Measurements from ENCODE around the gene LPA.
A peak's percentile ranks its signal among the peaks of the same experiment; 100 is the strongest.

Gene LPA

DNA sequence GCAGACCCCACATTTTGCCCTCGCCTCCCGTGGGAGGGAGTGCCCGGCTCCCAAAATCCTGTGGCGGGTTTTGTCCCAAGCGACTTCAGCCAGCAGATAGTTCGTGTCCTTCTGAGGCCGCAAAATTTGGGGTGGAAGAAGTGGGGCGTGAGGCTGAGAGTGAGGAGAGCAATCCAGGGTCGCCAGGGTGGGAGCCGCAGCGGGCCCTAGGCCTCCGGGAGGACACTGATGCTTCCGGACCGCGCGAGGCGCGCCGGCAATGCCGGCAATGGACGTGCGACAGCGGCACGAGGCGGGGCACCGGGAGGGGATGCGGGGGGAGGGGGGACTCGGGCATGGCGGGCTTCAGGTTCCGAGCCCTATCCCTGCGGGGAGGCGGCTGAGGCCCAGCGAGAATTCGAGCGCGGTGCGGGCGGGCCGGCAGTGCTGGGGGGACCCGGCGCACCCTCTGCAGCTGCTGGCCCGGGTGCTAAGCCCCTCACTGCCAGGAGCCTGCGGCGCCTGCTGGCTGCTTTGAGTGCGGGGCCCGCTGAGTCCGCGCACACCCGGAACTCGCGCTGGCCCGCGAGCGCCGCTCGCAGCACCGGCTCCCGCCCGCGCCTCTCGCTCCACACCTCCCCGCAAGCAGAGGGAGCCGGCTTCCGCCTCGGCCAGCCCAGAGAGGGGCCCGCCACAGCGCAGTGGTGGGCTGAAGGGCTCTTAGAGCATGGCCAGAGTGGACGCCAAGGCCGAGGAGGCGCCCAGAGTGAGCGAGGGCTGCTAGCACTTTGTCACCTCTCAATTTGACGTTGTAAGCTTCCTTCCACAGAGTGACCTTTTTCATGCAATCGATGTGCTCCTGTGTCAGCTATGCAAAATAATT lies 143.8 kb downstream of the LPA start:
- DNase-seq (ENCODE audit: low read depth in 2 of 2, low spot score in 1 of 2) = peak; percentile 3 to 45

DNA sequence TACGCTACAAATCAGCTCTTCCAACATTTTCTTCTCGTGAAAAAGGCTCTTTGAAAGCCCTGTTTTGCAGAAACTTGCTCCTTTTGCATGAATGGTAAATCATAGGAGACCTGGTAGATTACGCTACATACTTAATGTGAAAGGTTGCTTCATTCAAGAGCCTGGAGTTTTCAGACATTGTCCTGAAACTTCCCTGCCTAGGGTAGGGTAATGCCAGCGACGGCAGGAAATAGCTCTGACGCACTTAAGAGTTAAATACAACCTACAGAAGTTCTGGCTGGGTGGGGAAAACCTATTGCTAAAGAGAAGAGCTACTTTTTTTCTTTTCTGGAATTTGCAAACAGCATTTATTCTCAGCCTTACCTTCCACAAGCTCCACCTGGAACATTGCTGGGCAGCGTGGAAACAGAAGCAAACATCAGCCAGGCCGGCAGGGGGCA lies 144.5 kb downstream of the LPA start:
- DNase-seq (ENCODE audit: low read depth in 2 of 2, low spot score in 1 of 2) = peak in 1 of 2 donors; percentile 65

DNA sequence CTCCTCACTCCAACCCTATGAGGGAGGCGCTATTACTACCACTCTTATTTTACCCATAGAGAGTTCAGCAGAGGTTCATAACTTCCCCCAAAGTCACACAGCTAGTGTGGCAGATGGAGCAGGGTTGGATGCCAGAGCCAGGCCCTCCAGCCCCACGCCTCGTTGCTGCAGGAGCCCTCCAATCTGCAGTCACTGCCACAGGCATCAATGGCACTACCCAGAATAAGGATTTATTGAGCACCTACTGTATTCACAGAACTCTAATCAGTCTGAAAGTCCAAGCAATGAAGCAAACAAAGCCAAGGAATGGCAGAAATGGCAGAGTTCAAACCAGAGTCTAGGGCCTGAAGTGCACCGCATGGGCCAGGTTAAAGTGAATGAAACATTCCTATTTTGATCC lies 144.9 kb downstream of the LPA start:
- no peak for DNase-seq (ENCODE audit: low read depth in 2 of 2, low spot score in 1 of 2)

DNA sequence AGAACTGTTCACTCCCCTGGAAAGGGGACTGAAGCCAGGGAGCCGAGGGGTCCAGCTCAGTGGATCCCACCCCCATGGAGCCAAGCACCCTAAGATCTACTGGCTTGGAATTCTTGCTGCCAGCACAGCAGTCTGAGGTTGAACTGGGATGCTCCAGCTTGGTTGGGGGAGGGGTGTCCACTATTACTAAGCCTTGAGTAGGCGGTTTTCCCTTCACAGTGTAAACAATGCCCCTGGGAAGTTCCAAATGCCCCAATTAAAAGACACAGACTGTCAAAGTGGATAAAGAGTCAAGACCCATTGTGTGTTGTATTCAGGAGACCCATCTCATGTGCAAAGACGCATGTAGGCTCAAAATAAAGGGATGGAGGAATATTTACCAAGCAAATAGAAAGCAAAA lies 150.2 kb downstream of the LPA start:
- DNase-seq (ENCODE audit: low read depth in 2 of 2, low spot score in 1 of 2) = no peak

DNA sequence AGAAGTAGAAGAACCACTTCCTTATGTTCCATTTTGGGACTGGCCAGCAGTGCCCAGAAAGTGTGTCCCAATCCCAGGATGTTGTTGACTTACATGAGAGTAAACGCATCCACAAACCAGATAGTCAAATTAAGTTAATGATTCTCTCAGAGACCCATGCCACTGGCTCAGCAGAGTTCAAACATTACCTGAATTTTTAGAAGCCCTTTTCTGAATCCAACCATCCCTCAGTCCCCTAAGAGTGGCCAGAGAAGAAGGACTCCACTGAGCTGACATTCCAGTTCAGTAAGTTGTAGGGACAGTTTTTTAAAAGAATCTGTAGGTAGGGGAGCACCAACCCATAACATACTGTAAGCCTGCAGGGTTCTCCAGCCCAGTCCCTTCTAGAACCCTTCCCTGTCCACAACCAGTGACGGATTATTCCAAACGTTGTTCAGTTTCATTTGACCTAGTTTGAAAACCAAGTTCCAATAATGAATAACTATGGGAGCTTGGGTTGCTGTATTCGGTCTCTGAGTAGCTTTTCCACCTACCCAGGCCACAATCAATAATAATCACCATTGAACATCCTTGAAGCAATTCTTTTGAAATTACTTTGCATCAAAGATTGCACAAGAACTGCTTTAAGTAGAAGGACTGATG lies 153.0 kb downstream of the LPA start:
- no peak for DNase-seq (ENCODE audit: low read depth in 2 of 2, low spot score in 1 of 2)

DNA sequence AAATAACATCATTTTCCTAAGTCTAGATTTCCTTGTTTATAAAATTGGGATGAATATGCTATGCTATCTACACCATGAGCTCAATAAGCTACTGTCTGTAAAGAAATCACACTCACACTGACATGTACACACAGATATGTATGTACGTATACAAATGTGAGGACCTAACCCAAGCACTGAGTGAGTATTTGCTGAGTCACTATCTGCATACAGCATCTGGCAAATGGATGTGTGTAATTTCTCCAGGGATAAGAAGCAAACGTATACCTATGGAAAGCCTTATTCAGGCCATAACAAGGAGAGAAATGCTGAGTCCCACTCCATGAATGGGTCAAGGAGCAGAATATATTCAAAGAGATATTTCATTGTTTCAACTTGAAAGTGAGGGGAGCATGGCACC lies 153.9 kb downstream of the LPA start:
- no peak for DNase-seq (ENCODE audit: low read depth in 2 of 2, low spot score in 1 of 2)

DNA sequence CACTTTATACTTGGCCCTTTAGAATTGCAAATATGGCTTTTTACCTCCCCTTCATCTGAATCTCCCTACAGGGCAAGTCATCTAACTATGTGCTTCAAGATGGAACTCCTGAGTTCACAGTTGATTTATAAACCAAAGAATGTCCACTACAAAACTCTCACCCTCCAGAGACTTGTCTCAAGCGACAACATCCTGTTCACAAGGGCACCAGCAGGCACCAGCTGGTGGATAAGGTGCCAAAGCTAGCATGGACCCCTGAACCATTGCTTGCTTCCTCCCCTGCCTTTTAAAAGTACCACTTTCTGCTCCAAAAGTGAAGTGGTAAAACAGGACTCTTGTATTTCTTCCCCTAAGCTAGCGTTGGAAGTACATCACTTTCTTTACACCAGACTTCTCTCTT lies 154.5 kb downstream of the LPA start:
- no peak for DNase-seq (ENCODE audit: low read depth in 2 of 2, low spot score in 1 of 2)

DNA sequence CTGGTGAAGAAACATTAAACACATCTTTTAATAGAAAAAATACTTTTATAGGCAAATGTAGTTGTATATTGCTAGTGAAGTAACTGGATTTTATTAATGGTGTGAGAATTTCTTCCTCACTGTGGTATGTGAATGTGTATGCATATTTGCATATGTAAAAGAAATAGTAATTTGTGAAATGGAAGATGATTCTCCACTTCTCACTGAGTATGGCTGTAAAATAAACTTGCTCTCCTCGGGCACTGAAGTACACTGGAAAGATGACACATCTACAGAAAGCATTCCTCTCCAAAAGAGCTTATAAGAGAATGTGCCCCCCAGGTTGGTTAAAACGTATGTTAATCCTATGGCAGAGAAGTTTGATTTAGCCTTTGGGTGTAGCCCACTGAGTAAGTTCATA lies 155.5 kb downstream of the LPA start:
- DNase-seq (ENCODE audit: low read depth in 2 of 2, low spot score in 1 of 2) = no peak

DNA sequence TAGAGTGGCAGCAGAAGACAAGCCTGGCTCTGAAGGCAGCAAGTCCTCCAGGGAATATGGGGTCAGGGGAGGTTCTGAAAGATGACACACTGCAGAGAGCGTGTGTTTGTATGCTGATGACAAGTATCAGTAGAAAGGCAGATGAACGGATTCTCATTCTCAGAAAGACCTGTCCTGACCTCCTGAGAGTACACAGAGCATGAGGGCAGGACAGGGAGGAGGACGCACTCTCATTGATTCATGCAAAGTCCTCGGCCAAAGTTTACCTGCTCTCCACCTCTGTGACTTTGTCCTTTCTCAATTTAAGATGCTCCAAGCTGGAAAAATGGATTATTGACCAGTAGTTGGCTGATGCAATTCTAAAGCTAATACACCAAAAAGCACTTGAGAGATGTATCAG lies 156.7 kb downstream of the LPA start:
- no peak for DNase-seq (ENCODE audit: low read depth in 2 of 2, low spot score in 1 of 2)

DNA sequence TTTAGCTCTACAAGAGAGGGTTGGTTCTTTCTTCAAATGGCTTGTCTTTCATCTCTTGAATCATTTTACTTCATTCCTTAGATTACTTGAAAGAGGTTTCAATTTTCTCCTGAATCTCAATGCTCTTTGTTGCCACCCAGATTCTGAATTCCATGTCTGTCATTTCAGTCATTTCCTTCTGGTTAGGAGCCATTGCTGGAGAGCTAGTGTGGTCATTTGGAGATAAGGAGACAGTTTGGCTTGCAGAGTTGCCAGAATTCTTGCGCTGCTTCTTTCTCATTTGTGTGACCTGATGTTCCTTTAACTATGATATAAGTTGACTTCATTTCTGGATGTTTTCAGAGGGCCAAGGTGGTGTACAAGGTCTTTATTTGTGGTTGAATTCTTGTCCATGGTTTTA lies 158.1 kb downstream of the LPA start:
- no peak for DNase-seq (ENCODE audit: low read depth in 2 of 2, low spot score in 1 of 2)

DNA sequence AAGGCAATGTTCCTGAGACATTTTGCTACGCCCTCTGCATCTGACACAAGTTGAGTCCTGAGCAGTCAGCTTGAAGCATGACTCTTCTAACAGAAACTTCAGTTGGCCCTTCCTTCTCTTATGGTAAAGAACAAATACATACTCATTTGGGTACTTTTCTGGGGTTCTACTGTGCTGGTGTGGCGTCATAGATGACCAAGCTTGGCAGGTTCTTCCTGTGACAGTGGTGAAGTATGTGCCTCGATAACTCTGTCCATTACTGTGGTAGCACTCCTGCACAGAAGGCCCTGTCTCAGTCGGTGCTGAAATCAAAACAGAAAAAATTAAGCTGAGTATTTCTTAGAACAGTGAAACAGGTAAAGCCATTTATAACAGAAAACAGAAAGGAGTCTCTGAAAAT lies 163.4 kb downstream of the LPA start:
- no peak for DNase-seq (ENCODE audit: low read depth in 2 of 2, low spot score in 1 of 2)

DNA sequence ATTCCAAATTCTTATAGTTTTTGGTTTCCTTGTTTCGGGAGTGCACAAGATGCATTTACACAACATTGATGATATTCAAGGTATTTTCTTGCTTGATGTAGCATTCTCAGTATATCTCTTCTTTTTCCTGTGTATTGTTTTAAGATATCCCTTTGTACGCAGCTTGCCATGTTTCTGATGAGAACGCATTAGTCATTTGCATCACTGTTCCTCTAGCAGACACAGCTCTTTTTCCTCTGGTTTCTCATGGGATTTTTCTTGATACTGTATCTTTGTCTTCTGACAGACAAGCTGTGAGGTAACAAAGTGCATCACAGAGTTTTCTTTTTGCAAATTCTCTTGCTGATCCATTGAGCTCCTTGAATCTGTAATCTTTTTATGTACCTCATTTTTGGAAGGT lies 169.5 kb downstream of the LPA start:
- no peak for DNase-seq (ENCODE audit: low read depth in 2 of 2, low spot score in 1 of 2)

DNA sequence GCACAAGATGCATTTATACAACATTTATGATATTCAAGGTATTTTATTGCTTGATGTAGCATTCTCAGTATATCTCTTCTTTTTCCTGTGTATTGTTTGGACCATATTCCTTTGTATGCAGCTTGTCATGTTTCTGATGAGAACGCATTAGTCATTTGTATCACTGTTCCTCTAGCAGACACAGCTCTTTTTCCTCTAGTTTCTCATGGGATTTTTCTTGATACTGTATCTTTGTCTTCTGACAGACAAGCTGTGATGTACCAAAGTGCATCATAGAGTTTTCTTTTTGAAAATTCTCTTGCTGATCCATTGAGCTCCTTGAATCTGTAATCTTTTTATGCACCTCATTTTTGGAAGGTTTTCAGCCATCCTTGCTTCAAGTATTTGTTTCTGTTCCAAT lies 175.0 kb downstream of the LPA start:
- no peak for DNase-seq (ENCODE audit: low read depth in 2 of 2, low spot score in 1 of 2)

DNA sequence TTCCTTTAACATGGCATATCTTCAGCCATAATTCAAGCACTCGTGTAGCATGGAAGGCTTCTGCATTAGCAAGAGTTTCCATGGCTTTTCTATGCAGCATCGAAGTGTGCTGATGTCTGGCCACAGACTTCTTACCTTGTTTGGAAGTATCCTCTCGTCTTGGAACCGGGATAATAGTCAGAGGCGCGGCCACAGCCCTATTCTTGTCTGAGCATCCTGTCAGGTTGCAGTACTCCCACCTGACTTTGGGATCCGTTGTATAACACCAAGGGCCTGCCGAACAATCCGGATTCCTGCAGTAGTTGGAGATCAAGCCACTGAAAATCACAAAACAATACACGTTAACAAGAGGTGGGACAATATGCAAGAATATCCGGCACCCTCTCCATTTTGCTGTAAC lies 177.0 kb downstream of the LPA start:
- DNase-seq (ENCODE audit: low read depth in 2 of 2, low spot score in 1 of 2) = no peak
